H1 (cell line): Measurements from ENCODE around the gene MGAT5B. TPM values are rescaled to one million over a fixed set of nuclear protein-coding genes. Genes with fewer than 3 reads are reported as not detected.

Experiments used
- CTCF ChIA-PET: fragments of 300-600 bp; sonication (Branson Sonifier 250); formaldehyde crosslinking; loops from one replicate; lab custom pipeline; 2021; ENCODE audit not compliant: partially characterized antibody; lab: Charles Lee
- POLR2A ChIA-PET: fragments of 300-600 bp; sonication (Branson Sonifier 250); formaldehyde crosslinking; loops from one replicate; lab custom pipeline; 2021; ENCODE audit warnings: inconsistent platforms; ENCODE audit not compliant: partially characterized antibody; lab: Charles Lee
- DNase-seq, 2 experiments: peaks; one replicate each; pipeline versions ENCODE4 v3.0.0 to v3.0.0-alpha.2; 2010 to 2022; ENCODE audit warnings: low spot score in 2 of 2, low read depth in 1 of 2, mixed read lengths in 1 of 2
- FAIRE-seq: peaks from 2 replicates; lab custom pipeline; 2011; peaks lifted over from hg19 to GRCh38; lab: Jason Lieb, UNC
- H2AFZ ChIP-seq: 2 replicates; pipeline ENCODE4 v1.8.1; 2012; ENCODE audit warnings: low read length, inconsistent platforms
- H2AK5ac ChIP-seq: 2 replicates; pipeline ENCODE4 v1.6.1; 2013; ENCODE audit warnings: low read depth, low read length
- H2BK120ac ChIP-seq: replicated peaks from 2 replicates; pipeline ENCODE3; 2013; ENCODE audit warnings: low read depth, low read length, inconsistent platforms
- H2BK12ac ChIP-seq: 2 replicates; pipeline ENCODE4 v1.6.1; 2013; ENCODE audit warnings: low read depth, low read length
- H2BK15ac ChIP-seq: 2 replicates; pipeline ENCODE4 v1.6.1; 2013; ENCODE audit warnings: low read length
- H2BK20ac ChIP-seq: 2 replicates; pipeline ENCODE4 v1.6.1; 2013; ENCODE audit warnings: low read length
- H2BK5ac ChIP-seq: 2 replicates; pipeline ENCODE4 v1.6.1; 2013; ENCODE audit warnings: low read depth, low read length
- H3K14ac ChIP-seq: 2 replicates; pipeline ENCODE4 v1.6.1; 2013; ENCODE audit warnings: inconsistent platforms; ENCODE audit not compliant: insufficient read length
- H3K18ac ChIP-seq: 2 replicates; pipeline ENCODE4 v1.6.1; 2013; ENCODE audit warnings: low read length; ENCODE audit errors: extremely low read depth
- H3K23ac ChIP-seq: 2 replicates; pipeline ENCODE4 v1.6.1; 2013; ENCODE audit warnings: inconsistent platforms; ENCODE audit not compliant: insufficient read length
- H3K23me2 ChIP-seq: 2 replicates; pipeline ENCODE4 v1.6.1; 2013; ENCODE audit warnings: low read depth, low read length
- H3K27ac ChIP-seq: 2 replicates; pipeline ENCODE4 v1.6.1; 2011; ENCODE audit warnings: low read depth, low read length, inconsistent platforms
- H3K27me3 ChIP-seq, 4 experiments: replicated peaks in 1 of 4; 1 replicate in 1 of 4; 2 replicates in 3 of 4; pipeline versions ENCODE4 v1.6.1 to v1.8.1; 2011 to 2013; ENCODE audit warnings: low read length in 3 of 4, mild to moderate bottlenecking in 3 of 4, inconsistent platforms in 2 of 4, mixed read lengths in 2 of 4, moderate library complexity in 1 of 4; ENCODE audit not compliant: control insufficient read depth in 3 of 4, insufficient read depth in 3 of 4; ENCODE audit errors: extremely low read depth in 1 of 4
- H3K36me3 ChIP-seq, 4 experiments: 2 replicates each; pipeline versions ENCODE4 v1.6.1 to v1.8.1; 2011 to 2013; ENCODE audit warnings: mild to moderate bottlenecking in 4 of 4, low read length in 3 of 4, moderate library complexity in 2 of 4, control low read depth in 1 of 4, inconsistent platforms in 1 of 4; ENCODE audit not compliant: insufficient read depth in 4 of 4, control insufficient read depth in 2 of 4
- H3K4ac ChIP-seq: replicated peaks from 2 replicates; pipeline ENCODE3; 2013; ENCODE audit warnings: low read length, low read depth, mixed read lengths, inconsistent platforms; ENCODE audit not compliant: insufficient read length
- H3K4me1 ChIP-seq, 4 experiments: replicated peaks in 1 of 4; 1 replicate in 1 of 4; 2 replicates in 3 of 4; pipeline versions ENCODE4 v1.6.1 to v1.8.1; 2011 to 2013; ENCODE audit warnings: low read length in 3 of 4, inconsistent platforms in 2 of 4, mixed read lengths in 1 of 4; ENCODE audit not compliant: insufficient read depth in 4 of 4, control insufficient read depth in 3 of 4
- H3K4me2 ChIP-seq, 2 experiments: 2 replicates each; pipeline versions ENCODE4 v1.6.1 to v1.8.1; 2011 to 2013; ENCODE audit warnings: low read depth in 2 of 2, low read length in 2 of 2, control low read depth in 1 of 2, inconsistent platforms in 1 of 2, mild to moderate bottlenecking in 1 of 2; ENCODE audit not compliant: insufficient read depth in 1 of 2
- H3K4me3 ChIP-seq, 4 experiments: fragments of 200-600, 300-600 bp in 1 of 4; sonication (generic), shearing (Covaris generic), sonication (Bioruptor Twin) in 1 of 4; 2 replicates each; pipeline versions ENCODE4 v1.5.1 to v1.8.1; 2011 to 2016; ENCODE audit warnings: low read length in 4 of 4, low read depth in 3 of 4, control low read depth in 2 of 4, inconsistent platforms in 2 of 4, mild to moderate bottlenecking in 2 of 4, mixed read lengths in 1 of 4, moderate library complexity in 1 of 4; ENCODE audit not compliant: insufficient read depth in 2 of 4; ENCODE audit errors: extremely low read depth in 1 of 4
- H3K56ac ChIP-seq: replicated peaks from 2 replicates; pipeline ENCODE3; 2013; ENCODE audit warnings: low read depth, mild to moderate bottlenecking, mixed read lengths, low read length, inconsistent platforms; ENCODE audit not compliant: insufficient read length
- H3K79me1 ChIP-seq: 2 replicates; pipeline ENCODE4 v1.6.1; 2013; ENCODE audit warnings: low read depth, low read length, control low read depth
- H3K79me2 ChIP-seq, 2 experiments: 2 replicates each; pipeline versions ENCODE4 v1.6.1 to v1.8.1; 2012 to 2013; ENCODE audit warnings: low read length in 2 of 2, mild to moderate bottlenecking in 2 of 2, inconsistent platforms in 1 of 2; ENCODE audit not compliant: insufficient read depth in 2 of 2, control insufficient read depth in 1 of 2
- H3K9ac ChIP-seq, 4 experiments: replicated peaks in 1 of 4; 1 replicate in 1 of 4; 2 replicates in 3 of 4; pipeline versions ENCODE4 v1.6.1 to v1.8.1; 2011 to 2013; ENCODE audit warnings: low read depth in 3 of 4, low read length in 3 of 4, control low read depth in 2 of 4, mild to moderate bottlenecking in 2 of 4, moderate library complexity in 2 of 4, inconsistent platforms in 1 of 4; ENCODE audit errors: extremely low read depth in 1 of 4
- H3K9me3 ChIP-seq, 2 experiments: 2 replicates each; pipeline versions ENCODE4 v1.6.1 to v1.8.1; 2012 to 2013; ENCODE audit warnings: mild to moderate bottlenecking in 2 of 2, moderate library complexity in 2 of 2, control low read depth in 1 of 2, inconsistent platforms in 1 of 2, low read depth in 1 of 2, low read length in 1 of 2, mixed read lengths in 1 of 2; ENCODE audit not compliant: insufficient read depth in 2 of 2
- H4K20me1 ChIP-seq, 2 experiments: replicated peaks in 1 of 2; 2 replicates each; pipeline versions ENCODE3 to v1.8.1; 2011 to 2013; ENCODE audit warnings: inconsistent platforms in 2 of 2, low read length in 2 of 2, mild to moderate bottlenecking in 1 of 2; ENCODE audit not compliant: insufficient read depth in 2 of 2, control insufficient read depth in 1 of 2
- H4K5ac ChIP-seq: 2 replicates; pipeline ENCODE4 v1.6.1; 2013; ENCODE audit warnings: low read length, low read depth, mixed read lengths, inconsistent platforms; ENCODE audit not compliant: insufficient read length
- H4K8ac ChIP-seq: 2 replicates; pipeline ENCODE4 v1.8.0; 2013; ENCODE audit warnings: mild to moderate bottlenecking, moderate library complexity, low read length, inconsistent platforms; ENCODE audit not compliant: insufficient read depth; ENCODE audit errors: extremely low read depth
- H4K91ac ChIP-seq: replicated peaks from 2 replicates; pipeline ENCODE3; 2013; ENCODE audit warnings: low read length, mixed read lengths, inconsistent platforms; ENCODE audit not compliant: insufficient read length
- CHD2 ChIP-seq: IDR thresholded peaks from 2 replicates; pipeline ENCODE4 v1.6.1; 2012; ENCODE audit warnings: low read length, improper control_type of control experiment
- CREB1 ChIP-seq: IDR thresholded peaks from 2 replicates; pipeline ENCODE4 v1.6.1; 2012; ENCODE audit warnings: inconsistent platforms
- MAFK ChIP-seq: IDR thresholded peaks from 2 replicates; pipeline ENCODE4 v1.6.1; 2012; ENCODE audit warnings: low read depth, mild to moderate bottlenecking, improper control_type of control experiment, low read length
- POU5F1 ChIP-seq: IDR thresholded peaks from 2 replicates; pipeline ENCODE4 v1.6.1; 2011; ENCODE audit warnings: low read depth, mild to moderate bottlenecking, low read length, moderate library complexity
- SIN3A ChIP-seq, 2 experiments: IDR thresholded peaks in 1 of 2; conservative IDR thresholded peaks in 1 of 2; 2 replicates each; pipeline ENCODE4 v1.6.1; 2011 to 2012; ENCODE audit warnings: low read length in 2 of 2, improper control_type of control experiment in 1 of 2, low read depth in 1 of 2, mild to moderate bottlenecking in 1 of 2
- SP4 ChIP-seq: IDR thresholded peaks from 2 replicates; pipeline ENCODE4 v1.6.1; 2012; ENCODE audit warnings: low read length, inconsistent platforms
- WGBS, 2 experiments: shearing (Covaris generic) in 1 of 2; methylation state at CpG; one replicate each; pipeline versions ENCODE4 v1.1.6 to v1.1.7; 2013 to 2015; ENCODE audit warnings: low lambda C conversion rate in 2 of 2, mixed read lengths in 2 of 2, inconsistent platforms in 1 of 2, low coverage in 1 of 2, missing lambda C conversion rate in 1 of 2; ENCODE audit not compliant: insufficient replicate concordance in 2 of 2, insufficient coverage in 1 of 2, insufficient read length in 1 of 2; ENCODE audit errors: extremely low coverage in 1 of 2, missing lambda C conversion rate in 1 of 2; 5-methylcytosine and 5-hydroxymethylcytosine counted together
- polyA plus RNA-seq, 7 experiments: library from polyadenylated mRNA; depleted of rRNA in 3 of 7; stranded (reverse) in 5 of 7; unstranded in 2 of 7; fragments of >200 nt in 5 of 7; fragments of 200-250 nt in 2 of 7; gene quantifications; 1 replicate in 5 of 7; 2 replicates in 1 of 7; 4 replicates in 1 of 7; pipeline versions ENCODE4 v1.2.1 to v1.2.3, GENCODE V29; 2011 to 2013; ENCODE audit warnings: missing spikeins in 2 of 7, mixed read lengths in 2 of 7
- total RNA-seq: library from RNA; stranded (reverse); fragmentation: NEBNext Ultra II Directional; extraction: Animal tissue kit (Norgen Biotek cat#: 25700); gene quantifications from 2 replicates; pipeline ENCODE4 v1.2.1, GENCODE V29; 2021
- TF ChIP-seq, protein P1 (sequence below): IDR thresholded peaks from 2 replicates; pipeline ENCODE4 v1.6.1; 2012; ENCODE audit warnings: inconsistent platforms

The MGAT5B gene
- total and polyA plus RNA-seq, 2 of the 8 experiments (the other 6 are each of a cell fraction or from before 2014, with no cell fraction given): 7.9 to 8.2 TPM

DNA sequence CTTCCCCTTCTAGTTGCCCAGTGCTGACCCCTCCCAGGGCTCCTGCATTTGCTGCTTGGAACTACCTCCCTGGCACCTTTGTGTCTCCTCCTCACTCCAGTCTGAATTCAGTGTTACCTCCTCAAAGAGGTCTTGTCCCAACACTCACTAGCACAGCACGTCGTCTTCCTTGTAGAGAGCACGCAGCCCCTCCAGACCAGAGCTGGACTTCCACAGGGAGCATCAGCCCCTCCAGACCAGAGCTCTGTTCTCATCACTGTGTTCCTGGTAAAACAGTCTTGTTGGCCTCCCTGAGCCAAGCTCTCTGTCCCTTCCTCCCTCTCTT is 27.8 kb upstream of the MGAT5B start:
- H3K56ac ChIP-seq: no peak overlapping the region
- no peaks in the 10 kb centered on the region for H4K20me1 ChIP-seq
- H3K23me2 ChIP-seq: peaks cover 14% of the 10 kb centered on the region; the same call in 1 of the 2 replicates
- ChIA-PET POLR2A (no interaction called here), CTCF (interaction anchor here (0.9 to 1.5 kb wide), 3 partner anchors 20 to 216 kb away, joined by 3 read pairs; no protein-coding TSS in a partner anchor)
- TF ChIP-seq POU5F1: no peak
- no peak for TF ChIP-seq CREB1
- no peak for TF ChIP-seq CHD2
- TF ChIP-seq, protein P1, sequence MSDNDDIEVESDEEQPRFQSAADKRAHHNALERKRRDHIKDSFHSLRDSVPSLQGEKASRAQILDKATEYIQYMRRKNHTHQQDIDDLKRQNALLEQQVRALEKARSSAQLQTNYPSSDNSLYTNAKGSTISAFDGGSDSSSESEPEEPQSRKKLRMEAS: no peak
- TF ChIP-seq SIN3A (conservative IDR thresholded peaks at IDR 0.05 in 1 of 2, IDR thresholded peaks at IDR 0.05 in 1 of 2; ENCODE audit: low read depth in 1 of 2, low read length in 2 of 2): no peak
- no peak for TF ChIP-seq MAFK
- TF ChIP-seq SP4: no peak
- no peak overlapping the region for H3K14ac ChIP-seq
- H3K4me2 ChIP-seq: peak overlapping the region; percentile 86 to 93
- H3K23ac ChIP-seq: no peak overlapping the region
- peak overlapping the region; percentile 82 for H4K91ac ChIP-seq
- H3K9me3 ChIP-seq: no peaks in the 10 kb centered on the region
- no peak overlapping the region for H3K27ac ChIP-seq
- no peaks in the 10 kb centered on the region for H3K79me1 ChIP-seq
- H3K36me3 ChIP-seq: no peaks in the 10 kb centered on the region
- FAIRE-seq: no peak
- H3K4me1 ChIP-seq: peaks cover 3 to 23% (median 10%) of the 10 kb centered on the region in 4 experiments
- DNase-seq: peak in 1 of 2 experiments; percentile 59
- H4K5ac ChIP-seq: no peak overlapping the region
- H2BK20ac ChIP-seq: peak overlapping the region; percentile 61; the same call in 1 of the 2 replicates
- H2AFZ ChIP-seq: peak overlapping the region; percentile 43; the same call in 1 of the 2 replicates
- H3K27me3 ChIP-seq: peaks cover 0 to 12% (median 10%) of the 10 kb centered on the region in 4 experiments; a peak in 5 of 7 replicates
- no peak overlapping the region for H2BK120ac ChIP-seq
- H3K9ac ChIP-seq: peak overlapping the region in 1 of 4 experiments; percentile 28; a peak in 2 of 7 replicates
- H2BK12ac ChIP-seq: peak overlapping the region; percentile 84; the same call in 1 of the 2 replicates
- H2BK15ac ChIP-seq: no peak overlapping the region
- H3K4ac ChIP-seq: no peak overlapping the region
- 7% methylated on average over 3 of the region's 3 CpGs; no CpG with 5 or more reads in 1 of the 2 experiments for WGBS, 2 experiments
- no peaks in the 10 kb centered on the region for H3K79me2 ChIP-seq
- peak overlapping the region; percentile 92; the same call in 1 of the 2 replicates for H2BK5ac ChIP-seq
- H3K4me3 ChIP-seq: peak overlapping the region; percentile 3 to 62 (median 25); a peak in 5 of 8 replicates
- H2AK5ac ChIP-seq: peak overlapping the region; percentile 45; the same call in 1 of the 2 replicates
- H3K18ac ChIP-seq: peak overlapping the region; percentile 84
- no peak overlapping the region for H4K8ac ChIP-seq
